MCF 10A (cell line): ENCODE measurements around the gene GLRX. TPM values are rescaled to one million over a fixed set of nuclear protein-coding genes. Genes with fewer than 3 reads are reported as not detected.

Source experiments
- BruUV-seq: library from RNA; stranded (reverse); fragments of 400-500 nt; replicated peaks from 2 replicates; lab custom pipeline; 2021; lab: Mats Ljungman, UMichigan
- CTCF ChIA-PET: fragments of 300-600 bp; sonication (Branson Sonifier 250); formaldehyde crosslinking; extraction: SDS; loops from one replicate; lab custom pipeline; 2021; ENCODE audit warnings: antibody characterized with exemption, inconsistent platforms; lab: Yijun Ruan, JAX
- POLR2A ChIA-PET: fragments of 300-600, 350-650 bp; sonication (Branson Sonifier 250); formaldehyde crosslinking; extraction: SDS; loops from one replicate; lab custom pipeline; 2020; ENCODE audit warnings: antibody characterized with exemption, inconsistent platforms; lab: Yijun Ruan, JAX
- DNase-seq: peaks from one replicate; pipeline ENCODE4 v3.0.0-alpha.2; 2018; ENCODE audit not compliant: unreplicated experiment
- H3K27ac Mint-ChIP-seq: one replicate; pipeline ENCODE4 v1.8.0; 2022; ENCODE audit warnings: mild to moderate bottlenecking, low read depth, mixed read lengths; ENCODE audit not compliant: unreplicated experiment
- H3K27me3 Mint-ChIP-seq: one replicate; pipeline ENCODE4 v1.8.0; 2022; ENCODE audit warnings: mixed read lengths; ENCODE audit not compliant: insufficient read depth, unreplicated experiment
- H3K36me3 Mint-ChIP-seq: one replicate; pipeline ENCODE4 v1.8.0; 2022; ENCODE audit warnings: mild to moderate bottlenecking, moderate library complexity, mixed read lengths; ENCODE audit not compliant: insufficient read depth, unreplicated experiment
- H3K4me1 Mint-ChIP-seq: one replicate; pipeline ENCODE4 v1.8.0; 2022; ENCODE audit warnings: mixed read lengths; ENCODE audit not compliant: insufficient read depth, unreplicated experiment
- H3K4me3 Mint-ChIP-seq: one replicate; pipeline ENCODE4 v1.8.0; 2022; ENCODE audit warnings: mild to moderate bottlenecking, moderate library complexity, mixed read lengths; ENCODE audit not compliant: unreplicated experiment
- H3K9me3 Mint-ChIP-seq: one replicate; pipeline ENCODE4 v1.8.0; 2022; ENCODE audit warnings: mixed read lengths; ENCODE audit not compliant: unreplicated experiment
- CTCF ChIP-seq: fragments of 200-600 bp; IDR thresholded peaks from one replicate; pipeline ENCODE4 v1.8.0; 2022; ENCODE audit warnings: antibody characterized with exemption, mild to moderate bottlenecking; ENCODE audit not compliant: unreplicated experiment
- intact Hi-C: fragments of 100-400 bp; cut with micrococcal nuclease; formaldehyde crosslinking; loops from 2 replicates; pipeline ENCODE4 v1.14.1; 2022
- total RNA-seq: library from RNA; stranded (reverse); gene quantifications from 2 replicates; pipeline ENCODE4 v1.2.3, GENCODE V29; 2022

Gene GLRX
- total RNA-seq, 1 experiment from 2014 or later = 41.4 TPM

GRCh38 chr5:95810305-95811125 lies 12.0 kb downstream of the GLRX start:
- H3K4me3 Mint-ChIP-seq = no peak overlapping the region
- no peak overlapping the region for H3K27ac Mint-ChIP-seq
- CTCF ChIA-PET = interaction anchor here (1.0 to 2.0 kb wide), 3 partner anchors 29 to 146 kb away, joined by 3 to 5 read pairs (median 5); no protein-coding TSS in a partner anchor
- no TSS peak for BruUV-seq
- H3K36me3 Mint-ChIP-seq = peaks cover 15% of the 10 kb centered on the region
- H3K9me3 Mint-ChIP-seq = no peaks in the 10 kb centered on the region
- POLR2A ChIA-PET = interaction anchor here (0.5 to 1.6 kb wide), 2 partner anchors 12 kb away, joined by 3 to 4 read pairs; partner anchors contain the start of gene GLRX
- H3K4me1 Mint-ChIP-seq = peaks cover 6% of the 10 kb centered on the region
- no peak for DNase-seq
- no peaks in the 10 kb centered on the region for H3K27me3 Mint-ChIP-seq
- intact Hi-C loops = no loop called here
- TF ChIP-seq CTCF = no peak

GRCh38 chr5:95809414-95809960 lies 13.0 kb downstream of the GLRX start:
- BruUV-seq = no TSS peak
- Mint-ChIP-seq H3K9me3 (no peaks in the 10 kb centered on the region), H3K27ac (no peak overlapping the region), H3K36me3 (peaks cover 6% of the 10 kb centered on the region), H3K4me1 (peaks cover 6% of the 10 kb centered on the region), H3K4me3 (no peak overlapping the region), H3K27me3 (no peaks in the 10 kb centered on the region)
- intact Hi-C loops = no loop called here
- CTCF ChIA-PET = interaction anchor here (1.2 to 2.0 kb wide), 2 partner anchors 28 to 145 kb away, joined by 3 to 5 read pairs; no protein-coding TSS in a partner anchor
- POLR2A ChIA-PET = interaction anchor here (1.6 kb wide), 1 partner anchor 13 kb away, joined by 4 read pairs; the partner anchor contains the start of gene GLRX
- TF ChIP-seq CTCF = no peak
- no peak for DNase-seq

DNA sequence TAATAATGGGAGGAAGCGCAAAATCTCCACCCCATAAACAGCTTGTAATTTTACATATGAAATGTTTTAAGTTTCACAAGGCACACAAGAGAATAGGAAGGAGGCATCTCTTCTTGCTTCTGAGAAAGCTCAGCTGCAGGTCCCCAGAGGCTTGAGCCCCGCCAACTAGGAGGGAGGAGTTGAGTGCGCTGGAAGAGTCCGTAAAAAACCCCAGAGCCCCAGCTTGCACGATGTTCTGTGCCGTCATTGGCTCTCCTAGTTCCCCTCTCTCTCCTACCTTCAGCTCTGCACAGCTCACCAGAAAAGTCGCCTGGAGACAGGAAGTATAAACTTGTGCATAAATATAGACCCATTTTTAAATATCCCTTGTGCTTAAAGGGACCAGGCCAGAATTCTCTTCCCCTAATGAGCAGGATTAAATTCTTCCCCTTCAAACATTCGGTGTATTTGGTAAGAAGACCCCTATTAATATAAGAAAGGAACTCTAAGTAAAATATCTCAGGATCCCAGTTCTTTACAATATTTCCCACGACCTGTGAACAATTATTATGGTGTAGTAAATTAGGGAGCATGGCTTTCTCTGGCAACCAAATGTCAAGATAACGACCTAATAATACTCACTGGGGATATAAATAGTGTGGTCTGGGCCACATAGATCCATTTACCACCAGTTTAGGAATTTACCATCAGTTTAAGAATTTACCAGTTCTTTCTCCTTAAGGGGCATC lies 13.7 kb downstream of the GLRX start:
- ChIA-PET POLR2A (interaction anchor here (1.6 kb wide), 1 partner anchor 14 kb away, joined by 4 read pairs; the partner anchor contains the start of gene GLRX), CTCF (interaction anchor here (1.6 to 2.4 kb wide), 3 partner anchors 27 to 38 kb away, joined by 5 to 17 read pairs (median 8); no protein-coding TSS in a partner anchor)
- Mint-ChIP-seq H3K27ac (no peak overlapping the region), H3K27me3 (no peaks in the 10 kb centered on the region), H3K36me3 (no peaks in the 10 kb centered on the region), H3K4me1 (peaks cover 6% of the 10 kb centered on the region), H3K9me3 (no peaks in the 10 kb centered on the region), H3K4me3 (no peak overlapping the region)
- intact Hi-C loops = no loop called here
- TF ChIP-seq CTCF = no peak
- DNase-seq = no peak
- BruUV-seq = no TSS peak
